ENCODE results near the gene TXNDC11.
A peak's percentile ranks its signal among the peaks of the same experiment; 100 is the strongest.

TXNDC11 gene

DNA sequence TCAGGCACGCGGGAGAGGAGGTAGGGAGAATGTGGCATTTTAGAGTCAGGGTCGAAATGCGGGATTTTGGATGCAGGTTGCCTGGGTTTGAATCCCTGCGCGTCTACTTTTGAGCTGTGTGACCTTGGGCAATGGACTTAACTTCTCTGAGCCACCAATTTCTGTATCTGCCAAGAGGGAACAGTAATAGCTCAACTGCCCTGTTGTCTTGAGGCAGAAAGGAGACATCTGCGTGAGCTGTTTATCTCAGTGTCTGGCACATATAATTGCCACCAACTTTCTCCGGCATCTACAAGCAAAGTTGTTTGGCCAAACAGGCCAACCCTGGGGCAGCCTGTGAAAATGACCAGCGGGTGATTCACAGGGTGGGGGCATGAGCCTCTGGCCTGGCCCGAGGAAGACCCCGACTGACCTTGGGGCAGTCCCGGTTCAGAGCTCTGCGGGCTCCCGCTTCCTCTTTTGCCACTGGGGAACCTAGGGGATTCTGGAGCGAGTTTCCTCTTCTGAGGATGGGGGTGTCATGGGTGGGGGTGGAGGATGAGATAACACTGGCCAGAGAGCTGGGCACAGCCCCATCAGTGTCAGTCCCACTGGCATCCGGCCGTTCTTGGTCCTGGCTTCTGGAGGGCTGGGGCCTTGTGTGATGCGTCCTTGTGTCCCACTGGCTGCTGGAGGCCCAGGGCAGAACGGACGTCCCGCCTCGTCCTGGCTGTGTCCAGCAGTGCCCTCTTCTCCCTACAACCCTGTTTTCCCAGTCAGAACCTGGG is 73.1 kb downstream of the TXNDC11 start:
- Histone ChIP-seq H3K4me3 (ENCODE audit: low read depth, low read length) (peak overlapping the region; percentile 70), H3K27me3 (replicated peaks) (no peaks in the 10 kb centered on the region), H3K27ac (no peak overlapping the region), H3K36me3 (replicated peaks) (no peaks in the 10 kb centered on the region)
- in situ Hi-C loops (cut with HindIII; ENCODE audit: low pct_ligation_motif_present, low sequenced_read_pairs) = no loop called here
- TF ChIP-seq, protein P1, sequence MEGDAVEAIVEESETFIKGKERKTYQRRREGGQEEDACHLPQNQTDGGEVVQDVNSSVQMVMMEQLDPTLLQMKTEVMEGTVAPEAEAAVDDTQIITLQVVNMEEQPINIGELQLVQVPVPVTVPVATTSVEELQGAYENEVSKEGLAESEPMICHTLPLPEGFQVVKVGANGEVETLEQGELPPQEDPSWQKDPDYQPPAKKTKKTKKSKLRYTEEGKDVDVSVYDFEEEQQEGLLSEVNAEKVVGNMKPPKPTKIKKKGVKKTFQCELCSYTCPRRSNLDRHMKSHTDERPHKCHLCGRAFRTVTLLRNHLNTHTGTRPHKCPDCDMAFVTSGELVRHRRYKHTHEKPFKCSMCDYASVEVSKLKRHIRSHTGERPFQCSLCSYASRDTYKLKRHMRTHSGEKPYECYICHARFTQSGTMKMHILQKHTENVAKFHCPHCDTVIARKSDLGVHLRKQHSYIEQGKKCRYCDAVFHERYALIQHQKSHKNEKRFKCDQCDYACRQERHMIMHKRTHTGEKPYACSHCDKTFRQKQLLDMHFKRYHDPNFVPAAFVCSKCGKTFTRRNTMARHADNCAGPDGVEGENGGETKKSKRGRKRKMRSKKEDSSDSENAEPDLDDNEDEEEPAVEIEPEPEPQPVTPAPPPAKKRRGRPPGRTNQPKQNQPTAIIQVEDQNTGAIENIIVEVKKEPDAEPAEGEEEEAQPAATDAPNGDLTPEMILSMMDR (IDR thresholded peaks at IDR 0.05; ENCODE audit: low read depth, low read length, missing control alignments) = no peak
- no peak for DNase-seq

DNA sequence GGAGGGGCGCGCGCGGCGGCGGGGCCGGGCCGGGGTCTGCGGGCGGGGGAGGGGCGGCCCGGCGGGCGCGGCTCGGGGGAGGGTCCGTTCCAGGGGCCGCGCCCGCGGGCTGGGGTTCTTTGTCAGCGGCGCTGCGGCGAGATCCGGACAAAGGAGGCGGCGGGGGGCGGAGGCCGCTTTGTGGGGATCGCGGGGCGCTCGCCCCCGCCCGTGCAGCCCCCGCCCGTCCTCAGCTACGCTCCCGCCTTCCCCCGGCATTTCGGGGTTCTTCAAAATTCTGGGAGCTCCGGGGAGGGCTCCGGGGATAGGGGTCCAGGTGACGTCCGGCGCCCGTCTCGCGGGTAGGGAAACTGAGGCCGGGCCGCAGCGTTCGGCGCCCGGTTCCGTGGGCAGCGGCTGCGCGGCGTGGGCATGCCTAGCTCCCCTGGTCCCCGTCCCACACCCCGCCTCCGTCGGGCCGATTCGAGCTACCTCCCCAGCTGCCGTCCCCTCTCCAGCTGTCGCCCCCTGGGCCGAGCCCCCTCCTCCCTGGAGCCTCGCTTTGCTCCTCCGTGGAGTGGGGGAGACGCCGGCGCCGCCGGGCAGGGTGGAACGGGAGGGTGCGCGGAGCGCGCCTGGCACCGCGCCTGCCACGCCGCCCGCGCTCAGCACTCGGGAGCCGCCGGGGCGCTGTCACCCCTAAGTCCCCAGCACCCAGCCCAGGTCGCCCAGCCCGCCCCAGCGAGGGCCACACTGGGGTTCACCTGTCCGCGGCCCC is 73.9 kb downstream of the TXNDC11 start:
- DNase-seq = no peak
- TF ChIP-seq, protein P1 (IDR thresholded peaks at IDR 0.05; ENCODE audit: low read depth, low read length, missing control alignments) = no peak
- Histone ChIP-seq H3K27ac (no peak overlapping the region), H3K4me3 (ENCODE audit: low read depth, low read length) (peak overlapping the region; percentile 70), H3K36me3 (replicated peaks) (no peaks in the 10 kb centered on the region), H3K27me3 (replicated peaks) (no peaks in the 10 kb centered on the region)
- in situ Hi-C loops (cut with HindIII; ENCODE audit: low pct_ligation_motif_present, low sequenced_read_pairs) = no loop called here

DNA sequence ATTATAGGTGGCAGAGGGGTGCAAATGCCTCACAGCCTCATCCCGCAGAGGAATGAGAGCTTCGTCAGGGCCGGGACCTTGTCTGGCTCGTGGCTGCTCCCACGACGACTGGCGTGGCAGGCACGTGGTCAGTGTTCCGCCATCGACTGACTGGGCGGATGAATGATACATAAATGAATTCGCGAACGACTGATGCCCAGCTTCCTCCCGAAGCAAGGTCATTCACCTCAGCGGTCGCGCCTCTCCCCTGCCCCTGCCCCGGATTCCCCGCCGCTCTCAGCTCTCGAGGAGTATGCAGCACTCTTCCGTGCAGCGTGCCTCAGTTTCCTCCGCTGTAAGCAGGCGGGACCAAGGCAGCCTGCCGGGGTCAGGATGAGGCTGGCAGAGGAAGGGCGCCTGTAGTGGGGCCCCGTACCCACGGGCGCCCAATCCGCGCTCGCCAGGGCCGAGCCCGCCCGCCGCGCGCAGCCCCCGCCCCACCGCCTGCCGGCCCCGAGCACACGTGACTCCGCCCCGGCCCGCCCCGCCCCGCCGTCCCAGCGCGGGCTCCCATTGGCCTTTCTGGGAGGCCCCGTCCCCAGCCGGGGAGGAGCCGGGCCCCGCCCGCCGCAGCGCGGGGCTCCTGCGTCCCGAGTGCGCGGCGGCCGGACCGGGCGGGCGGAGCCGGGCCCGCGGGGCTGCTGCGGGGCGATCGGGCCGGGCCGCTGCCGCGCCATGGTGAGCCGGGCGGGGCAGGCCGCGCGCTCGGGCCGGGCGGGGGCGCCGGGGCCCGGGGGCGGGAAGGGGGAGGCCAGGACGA is 74.6 kb downstream of the TXNDC11 start, which contains the start of gene SNN:
Gene SNN (plus strand): TSS at position 632 of the 799 bp plus-strand sequence. CDS start 7,605 bp downstream, outside the sequence.
- in situ Hi-C loops (cut with HindIII; ENCODE audit: low pct_ligation_motif_present, low sequenced_read_pairs) = no loop called here
- TF ChIP-seq, protein P1 (IDR thresholded peaks at IDR 0.05; ENCODE audit: low read depth, low read length, missing control alignments) = no peak
- Histone ChIP-seq H3K27ac (no peak within 1 kb of the TSS), H3K4me3 (ENCODE audit: low read depth, low read length) (peak within 1 kb of the TSS; percentile 70), H3K36me3 (replicated peaks) (no peaks in the 10 kb centered on the region), H3K27me3 (replicated peaks) (no peaks in the 10 kb centered on the region)
- peak; percentile 48 for DNase-seq

DNA sequence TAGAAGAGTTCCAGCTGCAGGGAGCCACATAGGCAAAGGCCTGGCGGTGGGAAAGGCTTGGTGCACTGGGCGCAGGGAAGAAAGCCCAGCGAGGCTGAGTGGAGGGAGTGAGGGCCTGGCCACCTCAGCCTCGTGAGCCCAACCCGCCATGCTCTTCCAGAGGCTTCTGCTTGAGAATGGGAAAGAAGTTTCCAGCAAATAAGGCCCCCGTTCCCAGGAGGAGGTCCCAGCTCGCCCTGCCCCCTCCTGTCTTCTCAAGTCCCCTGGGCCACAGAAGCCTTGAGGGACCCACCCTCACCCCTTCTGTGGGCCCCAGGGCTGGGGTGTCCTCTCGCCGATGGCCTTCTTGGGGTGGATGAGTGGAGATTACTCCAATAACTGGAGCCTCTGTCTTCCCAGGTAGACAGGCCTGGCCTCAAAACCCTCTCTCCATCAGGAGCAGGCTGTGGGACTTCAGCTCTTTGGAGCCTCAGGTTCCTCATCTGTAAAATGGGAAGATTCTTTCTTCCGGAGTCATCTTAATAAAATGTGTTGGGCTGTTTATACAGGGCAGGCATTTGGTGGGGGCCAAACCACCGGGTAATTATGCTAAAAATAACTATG is 75.3 kb downstream of the TXNDC11 start:
- no peaks in the 10 kb centered on the region for H3K27me3 ChIP-seq (replicated peaks)
- DNase-seq = no peak
- no peaks in the 10 kb centered on the region for H3K36me3 ChIP-seq (replicated peaks)
- no peak overlapping the region for H3K27ac ChIP-seq
- TF ChIP-seq, protein P1 (IDR thresholded peaks at IDR 0.05; ENCODE audit: low read depth, low read length, missing control alignments) = no peak
- H3K4me3 ChIP-seq (ENCODE audit: low read depth, low read length) = no peak overlapping the region
- in situ Hi-C loops (cut with HindIII; ENCODE audit: low pct_ligation_motif_present, low sequenced_read_pairs) = no loop called here

Data from brain microvascular endothelial cell (primary cell).